Panc1 (cell line): ENCODE measurements around the gene AK4.

Source experiments
- CTCF ChIP-seq: fragments of 450-650 bp; IDR thresholded peaks from 2 replicates; pipeline ENCODE4 v1.5.1; 2017; ENCODE audit warnings: mild to moderate bottlenecking
- POLR2AphosphoS5 ChIP-seq: IDR thresholded peaks from 2 replicates; pipeline ENCODE4 v1.6.1; 2012; ENCODE audit warnings: mild to moderate bottlenecking, low read depth, low read length, moderate library complexity
- SIN3A ChIP-seq: IDR thresholded peaks from 2 replicates; pipeline ENCODE4 v1.6.1; 2012; ENCODE audit warnings: low read depth, mild to moderate bottlenecking, low read length, moderate library complexity, borderline replicate concordance; ENCODE audit not compliant: insufficient read depth
- TCF7L2 ChIP-seq: IDR thresholded peaks from 2 replicates; pipeline ENCODE4 v1.6.1; 2011; ENCODE audit warnings: mild to moderate bottlenecking, low read depth, low read length, inconsistent platforms

DNA sequence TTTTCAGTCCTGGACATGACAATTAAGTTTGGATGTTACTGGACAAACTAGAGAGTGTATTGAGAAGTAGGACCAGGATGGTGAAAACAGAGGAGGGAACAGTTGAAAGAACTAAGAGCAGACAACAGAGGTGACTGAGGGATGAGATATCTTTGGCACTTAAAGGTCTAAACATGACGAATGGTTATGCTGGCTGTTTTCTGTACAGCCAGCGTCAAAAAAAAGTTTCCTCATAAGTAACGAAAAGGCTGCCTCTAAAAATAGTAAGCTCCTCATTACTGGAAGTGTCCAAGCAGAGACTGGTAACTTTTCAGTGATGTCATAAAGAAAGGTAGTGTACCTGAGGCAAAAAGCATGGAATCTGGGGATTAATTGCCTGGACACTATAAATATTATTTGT, 35.2 kb upstream of the AK4 start:
- TF ChIP-seq CTCF (no peak), POLR2AphosphoS5 (no peak), TCF7L2 (no peak), SIN3A (no peak)
